ENCODE results near the gene GAREM1.

The GAREM1 gene

GRCh38 chr18:32328974-32329373, 141.7 kb downstream of the GAREM1 start:
- no peak overlapping the region for H3K4me3 ChIP-seq (ENCODE audit: low read depth, low read length)

- no peak overlapping the region for H3K4me3 ChIP-seq (ENCODE audit: low read depth, low read length)
These were observed 142.3 kb downstream of the GAREM1 start for GRCh38 chr18:32328379-32328778.

GRCh38 chr18:32326450-32327308, 144.0 kb downstream of the GAREM1 start:
- H3K4me3 ChIP-seq (ENCODE audit: low read depth, low read length) = no peak overlapping the region

GRCh38 chr18:32324181-32324580, 146.5 kb downstream of the GAREM1 start:
- H3K4me3 ChIP-seq (ENCODE audit: low read depth, low read length) = no peak overlapping the region

- H3K4me3 ChIP-seq (ENCODE audit: low read depth, low read length) = no peak overlapping the region
These were observed 148.9 kb downstream of the GAREM1 start for GRCh38 chr18:32321826-32322225.

GRCh38 chr18:32319084-32319483, 151.6 kb downstream of the GAREM1 start:
- no peak overlapping the region for H3K4me3 ChIP-seq (ENCODE audit: low read depth, low read length)

GRCh38 chr18:32318581-32318980, 152.1 kb downstream of the GAREM1 start:
- H3K4me3 ChIP-seq (ENCODE audit: low read depth, low read length) = no peak overlapping the region

GRCh38 chr18:32317651-32318050, 153.0 kb downstream of the GAREM1 start:
- no peak overlapping the region for H3K4me3 ChIP-seq (ENCODE audit: low read depth, low read length)

GRCh38 chr18:32315881-32316280, 154.8 kb downstream of the GAREM1 start:
- H3K4me3 ChIP-seq (ENCODE audit: low read depth, low read length) = no peak overlapping the region

GRCh38 chr18:32310774-32311173, 159.9 kb downstream of the GAREM1 start:
- no peak overlapping the region for H3K4me3 ChIP-seq (ENCODE audit: low read depth, low read length)

GRCh38 chr18:32310101-32310500, 160.6 kb downstream of the GAREM1 start:
- H3K4me3 ChIP-seq (ENCODE audit: low read depth, low read length) = no peak overlapping the region

GRCh38 chr18:32308493-32309120, 162.1 kb downstream of the GAREM1 start:
- H3K4me3 ChIP-seq (ENCODE audit: low read depth, low read length) = no peak overlapping the region

- H3K4me3 ChIP-seq (ENCODE audit: low read depth, low read length) = no peak overlapping the region
These were observed 167.3 kb downstream of the GAREM1 start for GRCh38 chr18:32303400-32303799.

- no peak overlapping the region for H3K4me3 ChIP-seq (ENCODE audit: low read depth, low read length)
These were observed 167.9 kb downstream of the GAREM1 start for GRCh38 chr18:32302806-32303205.

GRCh38 chr18:32301976-32302743, 168.5 kb downstream of the GAREM1 start:
- H3K4me3 ChIP-seq (ENCODE audit: low read depth, low read length) = no peak overlapping the region

- H3K4me3 ChIP-seq (ENCODE audit: low read depth, low read length) = no peak overlapping the region
These were observed 169.3 kb downstream of the GAREM1 start for GRCh38 chr18:32301361-32301760.

GRCh38 chr18:32300914-32301313, 169.8 kb downstream of the GAREM1 start:
- H3K4me3 ChIP-seq (ENCODE audit: low read depth, low read length) = no peak overlapping the region

GRCh38 chr18:32299484-32299883, 171.2 kb downstream of the GAREM1 start:
- no peak overlapping the region for H3K4me3 ChIP-seq (ENCODE audit: low read depth, low read length)

GRCh38 chr18:32298171-32298667, 172.5 kb downstream of the GAREM1 start:
- H3K4me3 ChIP-seq (ENCODE audit: low read depth, low read length) = no peak overlapping the region

- H3K4me3 ChIP-seq (ENCODE audit: low read depth, low read length) = no peak overlapping the region
These were observed 173.0 kb downstream of the GAREM1 start for GRCh38 chr18:32297579-32298170.

- no peak overlapping the region for H3K4me3 ChIP-seq (ENCODE audit: low read depth, low read length)
These were observed 173.8 kb downstream of the GAREM1 start for GRCh38 chr18:32296851-32297250.
